ENCODE data around the gene FGF6. TPM values are rescaled to one million over a fixed set of nuclear protein-coding genes. Genes with fewer than 3 reads are reported as not detected.

The FGF6 gene
- total and polyA plus RNA-seq, 9 of the 15 experiments (the other 6 are each of a cell fraction or from before 2014, with no cell fraction given) = 0.14 TPM; not detected in 8

GRCh38 chr12:4472046-4472445 lies 26.4 kb upstream of the FGF6 start (continued):
- TF ChIP-seq HINFP (tag; conservative IDR thresholded peaks at IDR 0.05; ENCODE audit: low read depth) (no peak), ZNF12 (CRISPR knock-in tag; IDR thresholded peaks at IDR 0.05) (no peak), ARHGAP35 (IDR thresholded peaks at IDR 0.05; ENCODE audit: partially characterized antibody) (no peak), GTF2A2 (tag; IDR thresholded peaks at IDR 0.05) (no peak), TRIM24 (IDR thresholded peaks at IDR 0.05) (no peak), FUS (optimal IDR thresholded peaks at IDR 0.05; ENCODE audit: low read depth, low read length) (no peak)

- no peak overlapping the region for H3K4me2 ChIP-seq (ENCODE audit: insufficient read depth, low read length)
- no peak for ATAC-seq
- intact Hi-C loops (cut with micrococcal nuclease) (no loop called here), in situ Hi-C loops (cut with MboI) (no loop called here)
- H3K36me3 ChIP-seq (ENCODE audit: control insufficient read depth, insufficient read depth, low read length) = no peaks in the 10 kb centered on the region
- H3K4me1 ChIP-seq (replicated peaks in 1 of 2; ENCODE audit: control insufficient read depth in 2 of 2, insufficient read depth in 2 of 2, low read length in 2 of 2) = no peaks in the 10 kb centered on the region
- no peaks in the 10 kb centered on the region; a peak in 1 of 5 replicates for H3K27me3 ChIP-seq (ENCODE audit: control insufficient read depth in 2 of 2, insufficient read depth in 2 of 2, low read length in 2 of 2)
- H3K9me1 ChIP-seq (ENCODE audit: control insufficient read depth, insufficient read depth, low read length) = no peaks in the 10 kb centered on the region
- WGBS (ENCODE audit: insufficient coverage, low coverage, missing lambda C conversion rate) = 3% methylated on average over 4 of the region's 4 CpGs
- H3K9ac ChIP-seq (ENCODE audit: insufficient read depth in 1 of 2, low read depth in 2 of 2, low read length in 2 of 2) = no peak overlapping the region
- no peak overlapping the region for H3K27ac ChIP-seq (ENCODE audit: extremely low read depth, low read depth, low read length)
- ChIA-PET POLR2A (no interaction called here), CTCF (ENCODE audit: low intra/inter-chr PET ratio) (no interaction called here)
- H3K9me3 ChIP-seq (replicated peaks; ENCODE audit: control insufficient read depth, insufficient read depth, low read depth, low read length) = no peaks in the 10 kb centered on the region
- FAIRE-seq = no peak
- TF ChIP-seq USF1 (CRISPR knock-in tag; IDR thresholded peaks at IDR 0.05) (no peak), ZNF551 (CRISPR knock-in tag; IDR thresholded peaks at IDR 0.05) (no peak), PHB (CRISPR knock-in tag; IDR thresholded peaks at IDR 0.05) (no peak), ZBTB5 (IDR thresholded peaks at IDR 0.05) (no peak), RBM15 (IDR thresholded peaks at IDR 0.05; ENCODE audit: insufficient read depth, low read length) (no peak), ZBTB9 (CRISPR knock-in tag; IDR thresholded peaks at IDR 0.05) (no peak), CBX2 (IDR thresholded peaks at IDR 0.05; ENCODE audit: insufficient read depth, low read length, poor library complexity, severe bottlenecking) (no peak), FIP1L1 (IDR thresholded peaks at IDR 0.05; ENCODE audit: low read depth, low read length, poor library complexity, severe bottlenecking) (no peak), SMC3 (conservative IDR thresholded peaks at IDR 0.05; ENCODE audit: insufficient read depth, low read depth, low read length) (no peak), PML (IDR thresholded peaks at IDR 0.05; ENCODE audit: low read length) (no peak), ZSCAN29 (IDR thresholded peaks at IDR 0.05) (no peak), SP1 (CRISPR knock-in tag; IDR thresholded peaks at IDR 0.05) (no peak)
- no peaks in the 10 kb centered on the region for H4K20me1 ChIP-seq (replicated peaks; ENCODE audit: control insufficient read depth, insufficient read depth, low read length)
- no peaks in the 10 kb centered on the region for H3K79me2 ChIP-seq (ENCODE audit: control insufficient read depth, insufficient read depth, low read length)
- H3K4me3 ChIP-seq = no peak overlapping the region
- BruUV-seq (replicated peaks) = no TSS peak
- no peak for DNase-seq (ENCODE audit: extremely low read depth in 1 of 4, low spot score in 3 of 4)
- H2AFZ ChIP-seq (ENCODE audit: low read depth, low read length) = no peak overlapping the region
Measured at GRCh38 chr12:4471256-4471655, 25.6 kb upstream of the FGF6 start.
